Measurements from ENCODE around the gene TNPO3. TPM values are rescaled to one million over a fixed set of nuclear protein-coding genes. Genes with fewer than 3 reads are reported as not detected.

TNPO3 gene
- polyA plus RNA-seq, 1 experiment = 49.5 TPM

DNA sequence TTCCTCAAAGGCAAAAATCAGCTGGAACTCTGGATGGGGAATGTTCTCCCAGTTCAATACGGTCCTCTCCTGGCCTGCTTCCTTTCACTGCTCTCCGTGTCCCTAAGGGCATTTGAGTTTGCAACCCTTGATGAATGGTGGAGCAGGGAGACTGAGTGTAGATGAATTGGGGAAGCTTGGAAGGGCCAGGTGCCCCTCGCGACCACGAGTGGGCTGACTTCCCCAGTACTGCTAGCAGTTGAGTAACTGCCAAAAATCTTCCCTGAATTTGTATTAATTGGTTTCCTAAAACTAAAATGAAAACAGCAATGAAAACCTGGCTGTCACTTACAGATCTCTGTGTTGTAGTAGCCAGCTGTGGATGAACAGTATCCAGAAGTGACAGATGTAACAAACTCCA is 103.6 kb downstream of the TNPO3 start:
- DNase-seq (ENCODE audit: low read depth, low spot score) = no peak
- POLR2A ChIA-PET = no interaction called here
- no peak overlapping the region for H3K27ac ChIP-seq (ENCODE audit: low read depth, low read length)
- H3K27me3 ChIP-seq (ENCODE audit: control insufficient read depth, insufficient read depth, low read length) = peaks cover 6% of the 10 kb centered on the region
- H3K4me3 ChIP-seq (ENCODE audit: low read depth, low read length) = no peak overlapping the region
- CTCF ChIA-PET = no interaction called here
- no peaks in the 10 kb centered on the region; the same call in 1 of the 2 replicates for H3K9me3 ChIP-seq (ENCODE audit: control insufficient read depth, insufficient read depth, low read length)
- TF ChIP-seq, protein P1, sequence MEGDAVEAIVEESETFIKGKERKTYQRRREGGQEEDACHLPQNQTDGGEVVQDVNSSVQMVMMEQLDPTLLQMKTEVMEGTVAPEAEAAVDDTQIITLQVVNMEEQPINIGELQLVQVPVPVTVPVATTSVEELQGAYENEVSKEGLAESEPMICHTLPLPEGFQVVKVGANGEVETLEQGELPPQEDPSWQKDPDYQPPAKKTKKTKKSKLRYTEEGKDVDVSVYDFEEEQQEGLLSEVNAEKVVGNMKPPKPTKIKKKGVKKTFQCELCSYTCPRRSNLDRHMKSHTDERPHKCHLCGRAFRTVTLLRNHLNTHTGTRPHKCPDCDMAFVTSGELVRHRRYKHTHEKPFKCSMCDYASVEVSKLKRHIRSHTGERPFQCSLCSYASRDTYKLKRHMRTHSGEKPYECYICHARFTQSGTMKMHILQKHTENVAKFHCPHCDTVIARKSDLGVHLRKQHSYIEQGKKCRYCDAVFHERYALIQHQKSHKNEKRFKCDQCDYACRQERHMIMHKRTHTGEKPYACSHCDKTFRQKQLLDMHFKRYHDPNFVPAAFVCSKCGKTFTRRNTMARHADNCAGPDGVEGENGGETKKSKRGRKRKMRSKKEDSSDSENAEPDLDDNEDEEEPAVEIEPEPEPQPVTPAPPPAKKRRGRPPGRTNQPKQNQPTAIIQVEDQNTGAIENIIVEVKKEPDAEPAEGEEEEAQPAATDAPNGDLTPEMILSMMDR (IDR thresholded peaks at IDR 0.05; ENCODE audit: low read depth, low read length) = no peak

GRCh38 chr7:128948976-128949760 is 105.7 kb downstream of the TNPO3 start:
- no peak overlapping the region for H3K4me3 ChIP-seq (ENCODE audit: low read depth, low read length)
- peaks cover 15% of the 10 kb centered on the region for H3K27me3 ChIP-seq (ENCODE audit: control insufficient read depth, insufficient read depth, low read length)
- no peaks in the 10 kb centered on the region; the same call in 1 of the 2 replicates for H3K9me3 ChIP-seq (ENCODE audit: control insufficient read depth, insufficient read depth, low read length)
- POLR2A ChIA-PET = no interaction called here
- DNase-seq (ENCODE audit: low read depth, low spot score) = no peak
- TF ChIP-seq, protein P1 (IDR thresholded peaks at IDR 0.05; ENCODE audit: low read depth, low read length) = no peak
- H3K27ac ChIP-seq (ENCODE audit: low read depth, low read length) = no peak overlapping the region
- CTCF ChIA-PET = interaction anchor here (1.2 kb wide), 1 partner anchor 142 kb away, joined by 3 read pairs; no protein-coding TSS in a partner anchor

DNA sequence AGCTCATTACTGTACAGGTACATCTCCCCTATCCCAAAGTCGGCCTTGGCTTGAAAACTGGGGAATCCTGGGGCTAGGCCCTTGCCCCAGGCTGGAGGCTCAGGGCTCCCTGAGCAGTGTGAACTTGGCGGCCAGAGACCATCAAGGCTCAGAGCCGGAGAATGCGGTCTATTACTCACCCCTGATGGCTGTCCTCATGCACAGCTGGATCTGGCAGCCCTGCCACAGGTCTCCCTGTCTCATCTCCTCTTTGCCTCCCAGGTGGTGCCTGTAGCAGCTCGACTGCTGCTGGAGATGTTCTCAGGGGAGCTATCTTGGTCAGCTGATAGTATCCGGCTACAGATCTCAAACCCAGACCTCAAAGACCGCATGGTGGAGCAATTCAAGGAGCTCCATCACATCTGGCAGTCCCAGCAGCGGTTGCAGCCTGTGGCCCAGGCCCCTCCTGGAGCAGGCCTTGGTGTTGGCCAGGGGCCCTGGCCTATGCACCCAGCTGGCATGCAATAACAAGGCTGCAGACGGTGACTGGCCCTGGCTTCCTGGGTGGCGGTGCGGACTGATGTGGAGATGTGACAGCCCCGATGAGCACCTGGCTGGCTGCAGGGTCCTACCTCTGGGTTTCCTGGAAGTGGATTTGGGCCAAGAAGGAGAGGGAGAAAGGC is 106.5 kb downstream of the TNPO3 start:
- CTCF ChIA-PET = interaction anchor here (0.5 kb wide), 1 partner anchor 234 kb away, joined by 3 read pairs; no protein-coding TSS in a partner anchor
- POLR2A ChIA-PET = interaction anchor here (0.5 kb wide), 1 partner anchor 85 kb away, joined by 3 read pairs; no protein-coding TSS in a partner anchor
- DNase-seq (ENCODE audit: low read depth, low spot score) = no peak
- peaks cover 15% of the 10 kb centered on the region for H3K27me3 ChIP-seq (ENCODE audit: control insufficient read depth, insufficient read depth, low read length)
- no peak overlapping the region for H3K27ac ChIP-seq (ENCODE audit: low read depth, low read length)
- no peak overlapping the region for H3K4me3 ChIP-seq (ENCODE audit: low read depth, low read length)
- TF ChIP-seq, protein P1 (IDR thresholded peaks at IDR 0.05; ENCODE audit: low read depth, low read length) = no peak
- H3K9me3 ChIP-seq (ENCODE audit: control insufficient read depth, insufficient read depth, low read length) = no peaks in the 10 kb centered on the region; the same call in 1 of the 2 replicates

- TF ChIP-seq, protein P1 (IDR thresholded peaks at IDR 0.05; ENCODE audit: low read depth, low read length) = no peak
- Histone ChIP-seq H3K4me3 (ENCODE audit: low read depth, low read length) (no peak overlapping the region), H3K27ac (ENCODE audit: low read depth, low read length) (no peak overlapping the region), H3K27me3 (ENCODE audit: control insufficient read depth, insufficient read depth, low read length) (peaks cover 15% of the 10 kb centered on the region), H3K9me3 (ENCODE audit: control insufficient read depth, insufficient read depth, low read length) (no peaks in the 10 kb centered on the region; the same call in 1 of the 2 replicates)
- ChIA-PET CTCF (interaction anchor here (0.5 kb wide), 1 partner anchor 235 kb away, joined by 3 read pairs; no protein-coding TSS in a partner anchor), POLR2A (interaction anchor here (0.5 to 0.6 kb wide), 3 partner anchors 7 to 106 kb away, joined by 3 read pairs; no protein-coding TSS in a partner anchor)
- no peak for DNase-seq (ENCODE audit: low read depth, low spot score)
Measured at GRCh38 chr7:128947854-128948253, 107.1 kb downstream of the TNPO3 start.
